H54 (cell line): ENCODE results near the gene CRYGB.

Experiments
- DNase-seq: peaks from one replicate; pipeline ENCODE4 v3.0.0; 2011; ENCODE audit warnings: low spot score, mixed read lengths; ENCODE audit not compliant: insufficient read length
- FAIRE-seq: peaks from 3 replicates; lab custom pipeline; 2011; peaks lifted over from hg19 to GRCh38; lab: Jason Lieb, UNC
- POLR2A ChIP-seq: IDR thresholded peaks from 2 replicates; pipeline ENCODE4 v1.6.1; 2011; ENCODE audit warnings: low read depth, mild to moderate bottlenecking, low read length

CRYGB gene, protein sequence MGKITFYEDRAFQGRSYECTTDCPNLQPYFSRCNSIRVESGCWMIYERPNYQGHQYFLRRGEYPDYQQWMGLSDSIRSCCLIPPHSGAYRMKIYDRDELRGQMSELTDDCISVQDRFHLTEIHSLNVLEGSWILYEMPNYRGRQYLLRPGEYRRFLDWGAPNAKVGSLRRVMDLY

DNA sequence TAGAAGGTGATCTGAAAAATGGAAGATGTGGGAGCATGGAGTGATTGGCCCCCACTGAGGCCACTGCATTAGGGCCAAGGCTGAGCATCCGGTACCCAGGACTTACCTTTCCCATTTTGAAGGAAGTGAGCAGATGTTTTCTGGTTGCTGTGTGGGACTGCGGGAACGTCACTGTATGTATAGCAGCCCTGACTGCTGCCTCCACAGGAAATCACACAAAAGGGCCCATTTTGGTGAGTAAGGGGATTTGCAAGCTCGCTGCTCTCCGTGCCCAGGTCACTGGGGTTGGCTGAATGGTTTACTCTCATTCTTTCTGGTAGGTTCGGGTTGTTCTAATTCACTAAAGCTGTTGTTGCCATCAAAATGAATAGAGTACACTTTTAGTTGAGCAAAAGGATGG, at the start of gene CRYGB:
Gene CRYGB, minus strand, starts transcription at position 153 of the 400 bp plus-strand sequence. Its CDS starts 38 bp downstream, at position 115.
- no peak for TF ChIP-seq POLR2A
- FAIRE-seq: no peak

DNA sequence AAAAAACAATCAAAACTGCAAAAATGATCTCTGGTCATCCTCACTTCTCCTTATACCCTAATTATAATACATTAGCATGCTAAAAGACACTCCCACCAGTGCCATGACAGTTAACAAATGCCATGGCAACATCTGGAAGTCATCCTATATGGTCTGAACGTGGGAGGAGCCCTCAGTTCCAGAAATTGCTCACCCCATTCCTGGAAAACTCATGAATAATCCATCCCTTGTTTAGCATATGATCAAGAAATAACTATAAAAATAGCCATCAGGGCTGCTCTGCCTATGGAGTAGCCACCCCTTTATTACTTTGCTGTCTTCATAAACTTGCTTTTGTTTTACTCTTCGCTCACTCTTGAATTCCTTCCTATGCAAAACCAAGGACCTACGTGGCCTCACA, 49.6 kb upstream of the CRYGB start:
- FAIRE-seq (no peak), DNase-seq (no peak)
- no peak for TF ChIP-seq POLR2A

More for the DNA sequence above, at the start of gene CRYGB:
- DNase-seq: no peak

DNA sequence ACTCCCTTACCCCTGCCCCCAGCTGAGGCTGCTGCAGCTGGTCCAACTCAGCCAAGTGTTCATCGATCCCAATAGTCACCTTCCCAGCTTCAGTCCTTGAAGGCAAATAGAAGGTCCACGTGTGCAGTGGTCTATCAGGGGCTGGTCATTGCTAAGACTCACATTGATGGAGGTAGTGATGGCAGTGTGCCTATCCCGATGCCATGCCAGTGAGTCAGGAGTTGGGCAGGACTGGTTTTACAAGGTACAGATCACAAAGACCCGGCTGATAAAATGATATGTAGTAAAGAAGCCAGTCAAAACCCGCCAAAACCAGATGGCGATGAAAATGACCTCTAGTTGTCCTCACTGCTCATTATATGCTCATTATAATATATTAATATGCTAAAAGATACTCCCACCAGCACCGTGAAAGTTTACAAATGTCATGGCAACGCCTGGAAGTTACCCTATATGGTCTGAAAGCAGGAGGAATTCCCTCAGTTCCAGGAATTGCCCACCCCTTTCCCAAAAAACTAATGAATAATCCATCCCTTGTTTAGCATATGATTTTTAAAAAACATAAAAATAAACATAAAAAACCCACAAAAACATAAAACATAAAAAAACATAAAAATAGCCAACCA, 46.8 kb upstream of the CRYGB start:
- FAIRE-seq: no peak
- no peak for TF ChIP-seq POLR2A
- no peak for DNase-seq

DNA sequence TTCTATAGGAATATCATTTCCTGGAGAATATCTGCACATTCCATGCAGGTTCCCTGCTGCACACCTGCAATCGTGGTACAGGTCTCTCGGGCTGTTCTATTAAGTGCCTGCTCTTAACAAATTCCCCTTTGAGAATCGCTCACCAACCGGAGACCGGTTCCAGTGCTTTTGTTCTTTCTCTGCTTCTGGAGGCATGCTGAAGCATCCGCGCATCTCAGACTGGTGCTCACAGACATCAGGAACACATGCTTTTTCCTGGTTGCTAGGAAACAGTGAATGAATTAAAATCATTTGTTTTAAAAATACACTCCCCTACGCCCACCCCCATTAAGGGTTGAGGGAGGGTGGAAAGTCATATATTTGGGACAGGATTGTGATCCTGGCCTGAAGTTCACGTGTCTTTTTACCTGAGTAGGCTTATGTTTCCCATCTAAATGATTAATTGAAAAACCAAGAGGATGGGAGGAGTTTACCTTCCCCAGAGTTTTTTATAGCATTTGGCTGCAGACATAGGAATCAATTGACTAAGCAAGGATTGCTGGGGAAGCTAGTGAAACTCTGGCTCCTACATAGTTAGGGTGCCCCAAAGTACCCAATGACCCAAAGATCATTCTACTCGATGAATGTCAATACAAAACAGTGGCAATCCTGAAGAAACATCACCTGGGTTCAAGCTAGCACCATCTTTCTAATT, 44.0 kb upstream of the CRYGB start, which contains the start of gene C2orf80:
Gene C2orf80, minus strand, starts transcription at position 221 of the 694 bp plus-strand sequence. CDS start 3,044 bp downstream, outside the sequence.
- no peak for TF ChIP-seq POLR2A
- DNase-seq (no peak), FAIRE-seq (no peak)

DNA sequence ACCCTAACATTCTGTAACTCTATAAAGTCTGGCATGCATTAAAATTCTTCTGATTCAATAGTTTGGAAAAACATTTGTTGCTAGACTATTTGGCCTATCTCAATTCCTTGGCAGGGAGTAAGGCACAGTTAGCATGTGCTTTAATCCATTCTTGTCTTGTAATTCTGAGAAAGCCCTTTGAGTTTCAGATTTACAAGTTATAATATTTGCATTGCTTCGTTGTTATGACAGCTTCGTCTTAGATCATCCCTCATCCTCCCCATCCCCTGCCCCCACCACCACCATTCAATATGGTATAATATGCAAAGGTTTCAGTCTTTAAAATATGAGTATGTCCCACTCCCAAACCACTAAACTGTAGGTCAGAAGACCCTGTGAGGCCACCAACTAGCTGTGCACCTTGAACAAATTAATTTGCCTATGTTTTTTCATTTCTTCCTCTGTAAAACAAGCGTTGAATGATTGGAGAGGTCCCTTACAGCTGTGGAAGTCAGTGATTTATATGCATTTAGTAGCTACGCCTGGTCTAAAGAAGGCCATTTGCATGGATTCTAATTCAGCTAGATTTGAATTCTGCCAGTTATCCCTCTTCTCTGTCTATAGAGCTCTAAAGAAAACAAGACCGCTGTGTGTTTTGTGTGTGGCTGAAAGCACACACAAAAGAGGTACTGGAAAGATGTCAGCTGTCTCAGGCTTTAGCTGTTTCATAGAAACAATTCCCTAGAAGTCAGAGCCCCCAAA, 43.3 kb upstream of the CRYGB start:
- no peak for FAIRE-seq
- TF ChIP-seq POLR2A: no peak
- no peak for DNase-seq

DNA sequence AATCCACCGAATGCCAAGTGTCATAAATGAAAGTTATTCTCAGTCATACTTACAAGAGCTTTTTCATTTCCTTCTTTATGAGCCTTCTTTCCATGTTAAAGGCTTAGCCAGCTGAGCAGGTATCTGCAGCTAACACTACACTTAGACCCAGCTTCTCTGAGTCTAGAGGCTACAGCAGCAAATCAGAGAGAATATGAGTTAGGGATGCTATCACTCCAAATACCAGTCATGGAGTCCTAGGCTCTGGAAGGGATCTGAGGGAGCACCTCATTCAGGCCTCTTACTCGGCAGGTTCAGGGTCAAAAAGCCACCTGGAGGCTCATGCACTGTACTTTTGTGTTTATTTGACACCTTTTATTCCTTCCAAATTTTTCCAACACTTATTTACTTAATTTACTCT, 40.9 kb upstream of the CRYGB start:
- TF ChIP-seq POLR2A: no peak
- no peak for FAIRE-seq
- no peak for DNase-seq

DNA sequence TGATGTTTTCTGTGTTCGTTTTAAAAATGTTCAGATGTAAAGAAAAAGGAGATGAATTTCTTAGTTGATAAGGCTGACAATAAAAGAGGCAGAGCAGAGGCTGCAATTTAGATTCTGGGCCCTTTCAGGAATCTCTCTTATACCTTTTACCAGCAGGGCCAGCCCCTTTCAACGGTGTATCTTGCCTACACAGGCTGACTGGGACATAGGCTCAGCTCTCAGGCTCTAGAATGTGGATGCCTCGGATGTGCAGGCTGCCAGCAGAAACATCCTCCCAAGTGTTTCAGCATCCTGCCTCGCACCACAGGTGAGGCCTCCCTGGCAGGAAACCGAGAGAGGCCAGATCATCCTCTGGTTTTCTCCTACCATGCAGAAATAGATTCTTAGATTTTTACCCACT, 40.5 kb upstream of the CRYGB start:
- no peak for TF ChIP-seq POLR2A
- FAIRE-seq: no peak
- no peak for DNase-seq

DNA sequence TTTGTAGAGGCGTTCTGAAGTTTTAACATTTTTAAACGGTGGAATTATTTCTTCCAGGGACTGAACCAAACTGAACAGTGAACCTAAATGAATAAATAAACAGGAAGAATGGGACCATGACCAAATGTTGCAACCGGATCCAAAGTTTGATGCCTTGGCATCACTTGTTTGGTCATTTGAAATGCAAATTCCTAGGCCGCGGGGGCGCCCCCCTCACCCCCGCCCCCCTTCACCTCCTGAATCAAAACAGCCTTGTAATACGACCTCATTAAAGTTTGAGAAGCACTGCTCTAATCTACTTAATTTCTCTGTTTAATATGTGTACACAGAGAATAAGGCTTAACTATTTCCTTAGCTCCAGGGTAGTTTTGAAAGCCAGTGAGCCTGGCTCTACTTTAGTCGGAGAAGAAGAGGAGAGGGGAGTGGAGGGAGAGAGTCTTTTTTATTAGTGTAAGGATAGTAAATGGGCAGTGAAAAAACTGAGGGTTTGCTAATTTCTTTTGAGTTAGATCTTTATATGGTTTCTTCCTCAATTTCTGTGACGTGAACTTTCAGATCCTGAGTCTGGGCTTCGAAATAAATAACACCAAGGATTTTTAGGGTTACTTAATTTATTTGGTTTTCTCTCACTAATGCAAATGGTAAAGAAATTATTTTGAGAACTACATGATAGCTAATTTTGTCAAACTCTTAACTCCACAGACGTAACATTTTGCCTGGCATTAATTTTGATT, 38.2 kb upstream of the CRYGB start:
- no peak for FAIRE-seq
- DNase-seq: no peak
- TF ChIP-seq POLR2A: no peak

DNA sequence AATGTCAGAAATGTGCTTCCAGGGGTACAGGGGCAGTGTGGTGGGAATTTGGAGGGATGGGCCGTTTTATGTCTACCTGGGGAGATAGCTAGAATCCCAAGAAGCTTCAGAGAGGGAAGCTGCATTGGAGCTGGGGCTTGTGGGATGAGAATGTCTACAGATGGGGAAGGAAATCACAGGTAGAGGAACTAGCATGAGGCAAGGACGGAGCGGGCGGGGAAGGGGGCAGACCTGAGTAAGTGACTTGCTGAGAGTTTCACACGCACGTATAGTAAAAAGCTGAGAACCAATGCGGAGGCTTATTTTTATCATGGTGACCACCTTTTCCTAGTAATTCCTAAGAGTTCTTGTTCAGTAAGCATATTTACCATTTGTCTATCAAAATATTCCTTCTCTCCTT, 37.6 kb upstream of the CRYGB start:
- FAIRE-seq: no peak
- no peak for DNase-seq
- no peak for TF ChIP-seq POLR2A

DNA sequence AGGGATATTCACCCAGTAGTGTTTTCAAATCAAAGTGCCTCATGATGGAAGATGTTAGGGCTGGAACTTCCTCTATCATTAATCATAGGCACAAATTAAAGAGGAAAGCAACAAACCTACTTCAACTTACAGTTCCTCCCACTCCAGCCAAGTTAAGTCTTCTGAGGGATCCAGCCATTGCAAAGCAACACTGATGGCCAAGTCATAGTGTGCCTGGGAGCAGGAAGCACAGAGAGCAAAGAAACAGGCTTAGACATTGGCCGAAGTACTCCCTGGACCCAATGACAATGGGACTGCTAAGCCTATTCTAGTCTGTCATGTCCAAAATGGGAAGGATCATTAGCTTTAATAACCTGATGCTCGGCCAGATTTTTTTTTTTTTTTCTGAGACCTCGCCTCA, 36.9 kb upstream of the CRYGB start:
- no peak for TF ChIP-seq POLR2A
- FAIRE-seq: no peak

DNA sequence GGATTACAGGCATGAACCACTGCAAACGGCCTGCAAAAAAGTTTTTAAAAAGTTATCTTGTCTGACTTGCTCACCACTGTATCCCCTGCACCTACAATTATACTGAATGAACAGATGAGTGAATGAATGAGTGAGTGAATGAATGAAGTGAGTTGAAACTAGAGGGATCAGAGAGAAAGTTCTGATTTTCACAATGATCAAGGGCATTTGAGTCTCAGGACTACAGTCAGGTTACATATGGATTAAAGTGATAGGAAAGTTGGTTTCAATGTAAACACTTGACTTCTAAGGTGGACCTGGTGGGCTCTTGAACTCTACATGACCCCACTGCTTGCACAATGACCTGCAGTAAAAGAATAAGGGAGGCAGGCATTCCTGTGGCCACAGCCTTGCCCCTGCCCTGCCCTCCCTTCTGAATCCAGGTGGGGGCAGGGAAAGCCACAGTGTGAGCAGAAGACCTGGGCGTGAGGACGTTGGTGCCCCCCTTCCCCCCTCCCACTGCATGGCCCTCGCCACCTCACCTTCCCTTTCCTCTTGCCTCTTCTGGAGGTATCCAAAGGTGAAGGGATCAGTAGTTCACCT, 33.2 kb upstream of the CRYGB start:
- FAIRE-seq (no peak), DNase-seq (no peak)
- no peak for TF ChIP-seq POLR2A

More for the DNA sequence above, 36.9 kb upstream of the CRYGB start:
- DNase-seq: no peak

DNA sequence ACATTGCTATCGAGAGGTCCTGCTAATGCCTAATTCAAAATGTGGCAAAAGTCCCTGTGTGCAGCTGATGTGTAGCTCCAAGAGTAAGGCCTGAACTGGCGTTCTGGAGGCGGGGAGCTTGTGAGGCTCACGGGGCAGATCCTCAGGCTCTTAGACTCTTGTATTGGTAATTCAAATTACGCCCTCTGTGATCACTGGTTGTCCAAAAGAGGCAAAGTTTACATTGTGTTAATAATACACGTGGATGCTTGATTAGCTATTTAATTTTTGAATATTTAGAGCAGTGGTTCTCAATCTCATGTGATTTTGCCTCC, 29.8 kb upstream of the CRYGB start:
- FAIRE-seq (no peak), DNase-seq (no peak)
- no peak for TF ChIP-seq POLR2A
